H4 (cell line): ENCODE results near the gene UBXN2A. TPM values are rescaled to one million over a fixed set of nuclear protein-coding genes. Genes with fewer than 3 reads are reported as not detected.
"Not testable (repeated sequence)": the region's sequence is repeated elsewhere in the genome, so short reads cannot be mapped to it uniquely, and the experiment has no call there.

ENCODE experiments used
- DNase-seq: peaks from one replicate; pipeline ENCODE4 v3.0.0-alpha.2; 2015; ENCODE audit warnings: low spot score
- total RNA-seq: library from RNA; depleted of rRNA; stranded (reverse); fragments of >200 nt; shearing (Covaris generic); gene quantifications from 2 replicates; pipeline ENCODE4 v1.2.3, GENCODE V29; 2014

Gene UBXN2A
- total RNA-seq, 1 experiment from 2014 or later: 10.0 TPM

DNA sequence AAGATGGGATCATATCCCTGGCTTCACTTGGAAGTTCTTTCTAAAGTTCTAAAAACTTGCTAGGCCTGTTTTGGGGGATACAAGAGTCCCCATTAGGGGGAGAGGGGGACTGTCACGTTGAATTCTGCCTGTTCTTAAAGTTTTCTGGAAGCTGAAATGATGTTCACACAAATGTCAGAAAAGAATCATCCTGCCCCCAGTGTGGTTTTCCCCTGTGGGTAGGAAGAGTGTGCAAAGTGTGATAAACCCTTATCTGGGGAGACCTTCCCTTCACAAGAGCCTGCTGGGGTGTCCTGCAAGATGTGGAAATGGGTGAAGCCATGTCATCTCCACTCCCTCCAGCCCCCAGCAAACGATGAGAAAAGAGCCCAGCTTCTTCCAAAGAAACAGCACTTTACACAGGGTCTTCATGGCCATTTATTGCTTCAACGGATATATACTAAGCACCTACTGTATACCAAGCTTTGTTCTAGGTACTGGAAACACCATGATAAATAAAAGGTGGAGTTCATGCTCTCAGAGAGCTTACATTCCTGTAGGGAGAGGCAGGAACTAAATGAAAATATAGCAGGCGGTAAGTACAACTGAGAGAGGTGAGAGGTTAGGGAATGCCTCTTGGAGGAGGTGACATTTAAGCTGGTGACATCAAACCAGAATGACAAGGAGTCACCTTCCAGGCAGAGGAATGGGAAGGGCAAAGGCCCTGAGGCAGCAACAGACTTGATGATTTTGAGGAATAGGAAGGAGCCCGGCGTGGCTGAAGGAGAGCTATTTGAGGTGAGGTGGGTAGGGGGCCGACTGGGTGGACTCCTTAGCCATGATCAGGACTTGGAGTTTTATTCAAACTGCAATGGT is 71.2 kb downstream of the UBXN2A start:
- no peak for DNase-seq

DNA sequence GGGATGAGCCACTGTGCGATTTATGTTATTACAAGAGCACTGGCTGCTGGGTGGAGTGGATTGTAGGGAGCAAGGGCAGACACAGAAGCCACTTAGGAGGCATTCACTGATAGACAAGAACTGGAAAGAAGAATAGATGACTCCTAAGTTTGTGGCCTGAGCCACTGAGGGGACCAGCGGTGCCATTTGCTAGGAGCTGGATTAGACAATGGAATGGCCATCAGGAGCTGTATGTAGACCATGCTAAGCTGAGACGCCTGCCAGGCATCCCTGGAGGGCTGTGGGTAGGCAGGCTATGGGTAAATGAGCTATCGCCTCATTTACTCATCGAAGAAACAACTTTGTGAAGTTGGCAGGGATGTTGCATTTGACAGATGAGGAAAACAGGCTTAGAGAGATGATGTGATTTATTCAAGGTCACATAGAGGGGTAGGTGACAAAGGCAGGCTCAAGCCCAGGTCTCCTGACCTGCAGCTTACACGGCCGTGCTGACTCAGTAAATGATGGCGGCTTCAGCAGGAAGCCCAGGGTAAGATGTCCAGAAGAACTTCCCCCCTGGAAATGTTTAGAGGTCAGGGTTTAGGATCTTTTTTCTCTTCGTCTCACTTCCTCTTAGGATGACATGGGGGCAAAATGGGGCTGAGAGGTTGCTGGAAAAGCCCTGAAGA is 72.4 kb downstream of the UBXN2A start:
- no peak for DNase-seq

DNA sequence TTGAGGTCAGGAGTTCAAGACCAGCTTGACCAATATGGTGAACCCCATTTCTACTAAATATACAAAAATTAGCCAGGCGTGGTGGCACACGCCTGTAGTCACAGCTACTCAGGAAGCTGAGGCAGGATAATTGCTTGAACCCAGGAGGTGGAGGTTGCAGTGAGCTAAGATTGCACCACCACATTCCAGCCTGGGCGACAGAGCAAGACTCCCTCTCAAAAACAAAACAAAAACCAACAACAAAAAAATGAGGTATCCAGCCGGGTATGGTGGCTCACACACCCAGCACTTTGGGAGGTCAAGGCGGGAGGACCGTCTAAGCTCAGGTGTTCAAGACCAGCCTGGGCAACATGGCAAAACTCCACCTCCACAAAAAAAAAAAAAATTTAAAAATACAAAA is 74.6 kb downstream of the UBXN2A start:
- DNase-seq: not testable (repeated sequence)

DNA sequence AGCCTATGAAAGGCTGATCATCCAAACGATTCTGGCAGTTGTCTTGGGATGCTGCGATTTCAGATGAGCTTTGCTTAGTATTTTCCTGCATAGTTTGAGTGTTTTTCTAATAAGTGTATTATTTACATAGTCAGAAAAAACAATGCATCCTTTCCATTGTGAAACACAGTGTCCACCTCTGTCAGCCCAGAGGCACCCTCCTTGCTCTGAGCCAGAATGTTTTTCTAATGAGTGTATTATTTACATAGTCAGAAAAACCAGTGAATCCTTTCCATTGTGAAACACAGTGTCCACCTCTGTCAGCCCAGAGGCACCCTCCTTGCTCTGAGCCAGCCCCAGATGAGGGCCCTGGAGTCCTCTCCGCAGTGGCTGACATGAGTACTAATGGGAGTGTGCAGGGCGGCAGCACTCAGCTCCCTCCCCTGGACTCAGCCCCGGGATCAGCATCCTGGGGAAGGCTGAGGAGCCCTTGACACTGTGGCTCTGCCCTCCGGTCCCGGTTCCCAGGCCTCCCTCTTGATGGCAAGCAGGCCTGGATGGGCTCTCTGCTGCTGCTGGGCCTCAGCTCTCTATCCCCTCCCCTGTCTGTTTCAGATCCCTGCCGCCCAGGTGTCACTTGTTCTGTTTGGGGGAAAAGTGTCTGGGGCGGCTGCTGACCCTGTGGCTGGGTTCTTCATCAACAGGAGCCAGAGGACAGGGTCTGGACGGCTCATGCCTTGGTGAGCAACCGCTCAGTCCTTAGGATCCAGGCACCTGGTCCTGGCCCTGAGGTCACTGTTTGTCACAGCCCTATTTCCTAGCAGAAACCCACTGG is 75.5 kb downstream of the UBXN2A start:
- peak; percentile 13 for DNase-seq

DNA sequence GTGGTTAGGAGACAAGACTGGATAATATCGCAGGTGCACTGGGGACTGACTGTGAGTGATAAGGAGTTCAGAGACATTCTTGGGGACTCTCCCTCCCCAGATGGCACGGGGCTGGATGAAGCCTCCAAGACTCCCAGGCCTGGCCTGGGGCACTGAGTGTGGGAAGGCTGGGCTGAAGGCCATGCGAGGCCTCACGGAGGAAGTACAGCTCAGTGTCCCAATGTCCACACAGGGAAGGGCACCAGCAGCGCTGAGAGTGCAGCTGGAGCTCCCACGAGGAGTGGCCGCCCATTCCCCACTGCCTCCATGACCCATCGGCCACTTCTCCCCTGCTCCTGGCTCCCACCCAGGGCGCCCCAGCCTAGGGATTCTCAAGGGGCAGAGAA is 76.1 kb downstream of the UBXN2A start:
- DNase-seq: no peak

DNA sequence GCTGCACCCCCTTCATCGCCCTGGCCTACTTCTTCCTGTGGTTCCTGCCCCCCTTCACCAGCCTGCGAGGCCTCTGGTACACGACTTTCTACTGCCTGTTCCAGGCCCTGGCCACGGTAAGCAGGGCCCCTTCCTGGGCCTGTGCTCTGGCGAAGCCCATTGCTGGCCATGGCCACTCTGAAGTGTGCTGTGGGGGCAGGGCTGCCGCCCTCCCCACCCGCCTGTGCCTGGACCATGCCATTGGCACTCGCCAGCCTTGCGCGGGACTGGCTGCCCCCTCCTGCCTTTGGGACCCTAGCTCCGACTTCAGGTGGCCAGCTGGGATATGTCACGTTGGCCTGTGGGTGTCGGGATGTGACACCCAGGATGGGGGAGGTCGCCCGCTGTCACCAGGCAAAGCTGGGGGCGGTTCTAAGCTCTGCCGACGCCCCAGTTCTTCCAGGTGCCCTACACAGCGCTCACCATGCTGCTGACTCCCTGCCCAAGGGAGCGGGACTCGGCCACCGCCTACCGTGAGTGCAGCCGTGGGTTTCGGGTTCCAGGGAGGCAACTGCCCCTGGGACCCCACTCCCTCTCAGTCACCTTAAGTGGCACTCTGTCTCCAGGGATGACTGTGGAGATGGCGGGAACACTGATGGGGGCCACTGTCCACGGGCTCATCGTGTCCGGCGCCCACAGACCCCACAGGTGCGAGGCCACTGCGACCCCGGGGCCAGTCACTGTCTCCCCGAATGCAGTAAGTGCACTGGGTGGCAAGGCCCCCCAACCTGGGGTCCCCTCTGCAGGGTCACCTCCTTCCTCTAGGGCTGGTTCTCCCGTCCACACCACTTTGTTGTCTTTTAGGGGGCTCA is 76.8 kb downstream of the UBXN2A start:
- no peak for DNase-seq

DNA sequence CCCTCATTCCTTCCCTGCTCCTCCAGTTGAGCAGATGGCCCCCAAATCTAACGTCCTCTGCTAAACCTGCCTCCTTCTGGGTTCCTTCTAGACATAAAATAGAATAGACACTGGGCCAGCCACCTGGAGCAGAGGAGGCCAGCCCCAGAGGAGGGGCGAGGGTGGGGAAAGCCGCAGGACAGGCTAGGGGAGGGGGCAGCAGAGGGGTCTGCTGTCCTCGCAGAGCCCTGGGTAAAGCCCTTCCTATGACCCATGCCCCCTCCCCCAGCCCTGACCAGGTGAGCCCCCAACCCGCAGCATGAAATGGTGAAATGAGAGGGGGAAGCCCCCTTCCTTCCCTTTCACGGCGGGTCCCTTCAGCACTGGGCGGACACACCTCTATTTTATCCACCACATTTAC is 77.4 kb downstream of the UBXN2A start:
- no peak for DNase-seq

DNA sequence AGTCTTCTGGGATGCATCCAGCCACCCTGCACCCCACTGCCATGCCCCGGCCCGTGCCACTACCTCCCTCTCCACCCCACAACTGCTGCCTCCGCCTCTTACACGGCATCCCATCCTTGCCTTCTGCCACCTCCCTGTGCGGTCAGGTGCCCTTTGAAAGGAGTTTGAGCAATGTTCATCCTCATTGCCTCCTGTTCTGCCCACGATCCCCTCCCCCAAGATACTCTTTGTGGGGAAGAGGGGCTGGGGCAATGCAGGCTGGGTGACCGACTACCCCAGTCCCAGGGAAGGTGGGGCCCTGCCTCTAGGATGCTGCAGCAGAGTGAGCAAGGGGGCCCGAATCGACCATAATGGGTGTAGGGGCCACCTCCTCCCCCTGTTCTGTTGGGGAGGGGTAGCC is 78.0 kb downstream of the UBXN2A start:
- DNase-seq: no peak

DNA sequence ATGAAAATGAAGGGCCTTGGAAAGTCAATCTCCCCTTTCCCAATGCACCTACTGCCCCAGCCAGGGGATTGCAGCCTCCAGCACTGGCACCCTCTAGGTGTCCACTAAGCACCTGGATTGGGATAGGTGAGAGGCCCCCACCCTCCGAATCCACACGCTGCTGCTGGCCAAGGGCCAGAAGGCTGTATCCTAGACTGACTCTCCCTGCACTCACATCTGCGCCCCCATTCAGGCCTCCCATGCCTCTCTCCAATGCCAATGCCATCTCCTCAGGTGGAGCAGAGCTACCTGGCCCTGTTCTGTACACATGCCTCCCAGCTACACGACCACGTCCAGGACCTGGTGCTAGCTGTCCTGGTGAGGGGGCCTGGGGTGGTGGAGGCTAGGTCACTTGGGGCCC is 79.5 kb downstream of the UBXN2A start:
- no peak for DNase-seq

DNA sequence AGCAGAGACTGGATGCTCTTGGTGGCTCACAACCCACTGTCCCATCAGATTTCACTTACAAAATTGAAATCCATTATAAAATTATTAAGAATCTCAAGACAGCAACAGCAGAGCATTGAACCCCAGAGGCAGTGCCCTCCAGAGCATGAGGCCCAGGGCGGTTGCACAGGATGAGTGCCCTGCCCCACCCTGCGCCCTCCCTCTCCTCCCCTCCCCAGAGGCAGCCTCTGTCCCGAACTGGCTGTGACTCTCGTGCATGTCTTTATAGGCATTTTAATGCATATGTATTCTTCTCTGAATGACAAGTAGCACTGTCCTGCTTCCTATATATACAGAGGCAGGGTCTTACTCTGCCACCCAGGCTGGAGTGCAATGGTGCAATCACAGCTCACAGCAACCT is 80.0 kb downstream of the UBXN2A start:
- DNase-seq: no peak

DNA sequence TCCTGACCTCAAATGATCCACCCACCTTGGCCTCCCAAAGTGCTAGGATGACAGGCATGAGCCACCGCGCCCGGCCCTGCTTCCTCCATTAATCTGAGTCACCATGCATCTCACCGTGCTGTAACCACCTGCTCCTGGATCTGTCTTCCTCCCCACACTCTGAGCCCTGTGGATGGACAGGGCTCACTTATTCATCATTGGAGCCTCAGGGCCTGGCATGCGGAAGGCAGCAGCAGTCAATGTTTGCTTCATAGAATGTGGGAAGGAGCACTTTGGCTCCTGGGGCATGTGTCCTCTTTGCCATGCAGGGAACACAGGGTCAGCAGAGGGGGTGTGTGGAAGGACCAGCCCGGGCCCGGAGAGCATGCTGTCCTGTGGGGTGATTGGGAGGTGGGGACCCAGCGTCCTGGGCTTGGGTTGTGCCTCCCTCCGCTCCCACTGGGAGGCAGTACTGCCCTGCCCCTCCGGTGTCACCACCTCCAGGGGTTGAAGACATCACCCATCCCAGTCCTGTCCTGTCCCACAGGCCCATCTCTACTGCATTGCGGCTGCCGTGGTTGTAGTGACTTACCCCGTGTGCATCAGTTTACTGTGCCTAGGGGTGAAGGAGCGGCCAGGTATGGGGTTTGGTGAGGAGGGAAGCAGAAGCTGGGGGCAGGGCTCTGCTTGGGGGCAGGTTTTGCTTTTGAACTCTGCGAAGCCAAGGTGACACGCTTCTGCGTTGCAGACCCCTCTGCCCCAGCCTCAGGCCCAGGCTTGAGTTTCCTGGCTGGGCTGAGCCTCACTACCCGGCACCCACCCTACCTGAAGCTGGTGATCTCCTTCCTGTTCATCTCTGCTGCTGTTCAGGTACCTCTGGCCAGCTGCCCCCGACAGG is 81.1 kb downstream of the UBXN2A start:
- no peak for DNase-seq

DNA sequence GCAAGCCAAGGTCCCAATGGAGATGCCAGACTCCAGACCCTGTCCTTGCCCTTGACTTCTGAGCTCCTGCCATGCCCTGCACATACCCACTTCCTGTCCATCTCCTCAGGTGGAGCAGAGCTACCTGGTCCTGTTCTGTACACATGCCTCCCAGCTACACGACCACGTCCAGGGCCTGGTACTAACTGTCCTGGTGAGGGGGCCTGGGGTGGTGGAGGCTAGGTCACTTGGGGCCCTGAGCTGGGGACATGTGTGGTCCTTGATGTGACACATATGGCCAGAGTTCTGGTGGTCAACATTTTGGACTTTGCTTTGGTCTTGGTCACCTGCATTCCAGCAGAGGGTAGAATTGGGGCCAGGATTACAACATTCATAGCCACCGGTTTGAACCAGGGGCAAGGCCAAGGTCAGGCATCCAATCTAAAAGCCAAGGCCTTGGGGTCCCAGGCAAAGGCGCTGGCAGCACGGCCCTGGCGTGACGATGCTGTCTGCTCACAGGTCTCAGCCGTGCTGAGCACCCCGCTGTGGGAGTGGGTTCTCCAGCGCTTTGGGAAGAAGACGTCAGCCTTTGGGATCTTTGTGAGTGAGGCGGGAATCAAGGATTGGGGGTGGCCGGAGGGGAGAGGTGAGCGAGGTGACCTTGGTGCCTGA is 82.2 kb downstream of the UBXN2A start:
- DNase-seq: no peak

DNA sequence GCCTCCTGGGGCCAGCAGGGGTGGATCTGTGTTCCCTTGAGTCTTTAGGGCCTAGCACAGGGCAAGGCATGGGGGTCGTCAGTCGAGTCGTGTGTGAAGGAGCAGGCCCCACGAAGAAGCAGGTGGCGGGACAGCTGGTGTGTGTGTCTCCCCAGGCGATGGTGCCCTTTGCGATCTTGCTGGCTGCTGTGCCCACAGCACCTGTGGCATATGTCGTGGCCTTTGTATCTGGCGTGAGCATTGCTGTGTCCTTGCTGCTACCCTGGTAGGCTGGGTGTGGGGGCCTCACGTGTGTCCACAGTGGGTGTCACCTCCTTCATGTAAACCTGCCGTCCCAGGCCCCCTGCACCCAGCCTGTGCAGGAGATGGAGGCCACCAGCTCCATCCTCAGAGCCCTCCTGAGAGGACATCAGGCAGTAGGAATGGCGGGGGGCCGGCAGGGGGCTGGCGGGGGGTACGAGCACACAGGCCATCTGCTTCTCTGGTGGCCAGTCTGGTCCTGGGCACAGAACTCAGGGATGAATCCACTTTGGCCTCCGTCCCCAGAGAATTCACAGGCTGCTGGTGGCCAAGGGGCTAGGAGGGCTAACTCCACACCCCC is 82.8 kb downstream of the UBXN2A start:
- no peak for DNase-seq

DNA sequence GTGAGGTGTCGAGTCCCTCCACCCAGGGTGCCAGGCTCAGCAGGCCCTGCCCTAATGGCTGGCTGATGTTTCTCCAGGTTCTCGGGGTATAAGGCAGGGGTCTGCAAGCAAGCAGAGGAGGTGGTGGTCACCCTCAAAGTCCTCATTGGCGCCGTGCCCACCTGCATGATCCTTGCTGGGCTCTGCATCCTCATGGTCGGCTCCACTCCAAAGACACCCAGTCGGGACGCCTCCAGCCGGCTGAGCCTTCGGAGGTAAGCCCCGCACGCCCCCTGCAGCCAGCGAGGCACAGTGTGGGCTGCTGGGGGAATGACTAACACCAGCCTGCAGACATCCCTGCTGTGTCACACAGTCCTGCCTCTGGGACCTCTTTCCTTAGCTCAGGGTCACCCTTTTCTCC is 83.8 kb downstream of the UBXN2A start:
- no peak for DNase-seq

DNA sequence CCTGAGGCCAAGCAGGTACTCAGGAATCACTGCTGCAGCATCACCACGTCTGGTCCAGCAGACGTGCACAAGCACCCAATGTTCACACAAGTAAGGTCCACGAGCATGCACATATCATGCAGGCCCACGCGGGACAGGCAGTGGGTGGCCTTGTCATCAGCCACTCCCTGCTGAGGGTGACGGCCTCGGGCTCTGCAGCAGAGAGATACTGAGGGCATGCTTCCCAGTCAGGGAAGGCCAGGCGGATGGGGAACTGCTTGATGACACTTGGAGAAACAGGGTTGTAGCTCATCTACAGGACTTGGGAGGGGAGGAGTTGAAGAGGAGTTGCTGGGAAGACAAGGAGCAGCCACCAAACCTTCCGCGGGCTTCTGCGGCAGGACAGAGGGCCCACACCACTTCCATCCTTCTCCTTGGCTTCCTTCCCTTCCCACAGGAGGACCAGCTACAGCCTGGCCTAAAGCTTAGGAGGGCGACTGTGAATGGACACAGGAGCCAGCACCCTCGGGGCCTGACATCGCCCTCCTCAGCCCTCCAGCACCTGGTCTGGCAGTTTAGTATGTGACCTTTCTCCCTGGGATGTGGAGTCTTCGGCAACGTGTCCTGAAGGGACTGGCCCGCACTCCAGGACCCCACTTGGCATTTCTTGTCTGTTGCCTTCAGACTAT is 84.9 kb downstream of the UBXN2A start:
- DNase-seq: no peak

DNA sequence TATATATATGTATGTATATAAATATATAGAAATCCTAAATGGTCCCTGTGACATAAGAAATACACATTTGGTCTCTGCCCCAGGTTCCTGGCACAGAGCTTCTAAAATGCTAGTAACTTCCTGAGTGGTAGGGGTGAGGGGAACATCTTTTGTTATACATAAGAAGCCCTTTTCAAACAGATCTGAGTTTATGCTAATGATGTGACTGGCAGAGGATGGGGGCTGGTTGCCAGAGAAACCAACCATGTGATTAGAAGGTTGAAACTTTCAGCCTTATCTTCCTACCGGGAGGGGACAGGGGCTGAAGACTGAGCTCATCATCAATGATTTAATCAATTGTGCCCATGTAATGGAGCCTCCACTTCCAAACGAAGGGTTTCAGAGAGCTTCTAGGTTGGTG is 86.0 kb downstream of the UBXN2A start:
- no peak for DNase-seq

DNA sequence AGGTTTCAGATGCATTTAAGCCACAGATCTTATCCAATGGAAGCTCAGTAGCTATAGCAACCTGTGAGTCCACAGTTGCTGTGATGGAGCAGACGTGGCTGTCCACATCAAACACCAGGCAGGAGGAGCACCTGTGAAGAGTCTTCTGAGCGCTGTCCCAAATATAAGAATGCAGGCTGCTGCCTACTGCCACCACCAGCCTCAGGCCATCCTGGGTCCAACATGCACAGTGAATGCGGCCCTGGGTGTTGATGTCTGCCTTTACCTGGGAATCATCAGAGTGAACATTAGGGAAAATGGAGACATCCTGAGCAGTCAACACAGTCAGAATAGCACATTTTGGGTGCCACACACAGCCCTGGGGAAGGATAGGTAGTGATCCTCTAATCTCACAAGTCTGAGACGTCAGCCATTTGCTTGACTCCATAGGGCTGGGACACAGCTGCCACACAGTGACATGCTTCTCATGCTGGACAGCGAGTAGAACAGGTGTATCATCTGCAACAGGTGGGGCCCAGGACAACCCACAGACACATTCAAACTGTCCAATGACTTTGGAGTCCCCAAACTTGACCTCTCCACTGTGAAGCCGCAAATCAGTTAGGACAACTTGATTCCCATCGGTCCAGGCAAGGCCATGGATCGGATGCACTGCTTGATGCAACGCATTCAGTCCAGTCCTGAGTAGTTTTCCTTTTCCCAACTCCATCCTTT is 98.7 kb downstream of the UBXN2A start:
- no peak for DNase-seq

DNA sequence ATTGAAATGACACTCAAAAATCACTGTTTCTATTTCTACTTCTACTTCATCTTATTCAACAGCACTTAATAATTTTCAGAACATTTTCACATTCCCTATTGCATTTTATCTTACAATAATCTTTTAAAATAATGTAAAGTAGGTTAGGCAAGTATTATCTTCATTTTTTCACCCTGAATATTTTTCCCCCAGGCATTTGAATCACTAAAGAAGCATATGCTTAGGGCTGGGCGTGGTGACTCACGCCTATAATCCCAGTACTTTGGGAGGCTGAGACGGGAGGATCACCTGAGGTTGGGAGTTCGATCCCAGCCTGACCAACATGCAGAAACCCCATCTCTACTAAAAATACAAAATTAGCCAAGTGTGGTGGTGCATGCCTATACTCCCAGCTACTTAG is 100.2 kb downstream of the UBXN2A start:
- no peak for DNase-seq
